HEK293T (cell line): ENCODE data around the gene RAB3B.

Experiments
- CTCF ChIA-PET: fragments of 350-600 bp; formaldehyde crosslinking; extraction: SDS; loops from one replicate; lab custom pipeline; 2021; ENCODE audit warnings: antibody characterized with exemption, inconsistent platforms; lab: Yijun Ruan, JAX
- POLR2A ChIA-PET: fragments of 350-600 bp; formaldehyde crosslinking; extraction: SDS; loops from one replicate; lab custom pipeline; 2020; ENCODE audit warnings: antibody characterized with exemption, inconsistent platforms; lab: Yijun Ruan, JAX
- DNase-seq: peaks from one replicate; pipeline ENCODE4 v3.0.0; 2012; ENCODE audit warnings: mixed read lengths; ENCODE audit errors: extremely low spot score
- ARNT ChIP-seq: fragments of 450-650 bp; IDR thresholded peaks from 2 replicates; pipeline ENCODE4 v1.6.1; 2017; ENCODE audit warnings: mild to moderate bottlenecking
- BHLHE40 ChIP-seq: fragments of 450-650 bp; IDR thresholded peaks from 2 replicates; pipeline ENCODE4 v1.6.1; 2016; ENCODE audit warnings: mild to moderate bottlenecking, moderate library complexity, borderline replicate concordance
- CTBP1 ChIP-seq: fragments of 450-650 bp; IDR thresholded peaks from 2 replicates; pipeline ENCODE4 v1.6.1; 2016; ENCODE audit warnings: borderline replicate concordance
- ELF4 ChIP-seq: fragments of 450-650 bp; IDR thresholded peaks from 2 replicates; pipeline ENCODE4 v1.6.1; 2017; ENCODE audit warnings: antibody characterized with exemption
- FOXA1 ChIP-seq: fragments of 450-650 bp; IDR thresholded peaks from 2 replicates; pipeline ENCODE4 v1.6.1; 2016; ENCODE audit warnings: mild to moderate bottlenecking
- FOXK2 ChIP-seq: fragments of 450-650 bp; IDR thresholded peaks from 2 replicates; pipeline ENCODE4 v1.6.1; 2016; ENCODE audit warnings: mild to moderate bottlenecking
- FOXM1 ChIP-seq: fragments of 450-650 bp; IDR thresholded peaks from 2 replicates; pipeline ENCODE4 v1.6.1; 2017; ENCODE audit warnings: mild to moderate bottlenecking, borderline replicate concordance
- HDGF ChIP-seq: fragments of 450-650 bp; IDR thresholded peaks from 2 replicates; pipeline ENCODE4 v1.6.1; 2017; ENCODE audit warnings: antibody characterized with exemption, borderline replicate concordance
- L3MBTL2 ChIP-seq: fragments of 450-650 bp; conservative IDR thresholded peaks from 2 replicates; pipeline ENCODE4 v1.6.1; 2016; ENCODE audit warnings: mild to moderate bottlenecking
- LEF1 ChIP-seq: fragments of 450-650 bp; IDR thresholded peaks from 2 replicates; pipeline ENCODE4 v1.6.1; 2017; ENCODE audit warnings: mild to moderate bottlenecking, borderline replicate concordance
- NFRKB ChIP-seq: fragments of 450-650 bp; IDR thresholded peaks from 2 replicates; pipeline ENCODE4 v1.6.1; 2016; ENCODE audit warnings: mild to moderate bottlenecking, moderate library complexity
- PKNOX1 ChIP-seq: fragments of 450-650 bp; IDR thresholded peaks from 2 replicates; pipeline ENCODE4 v1.6.1; 2016
- SP1 ChIP-seq: fragments of 450-650 bp; IDR thresholded peaks from 2 replicates; pipeline ENCODE4 v1.6.1; 2017
- SUZ12 ChIP-seq: fragments of 450-650 bp; IDR thresholded peaks from 2 replicates; pipeline ENCODE4 v1.6.1; 2016; ENCODE audit warnings: mild to moderate bottlenecking
- TARDBP ChIP-seq: fragments of 450-650 bp; IDR thresholded peaks from 2 replicates; pipeline ENCODE4 v1.6.1; 2016
- ZNF384 ChIP-seq: fragments of 450-650 bp; IDR thresholded peaks from 2 replicates; pipeline ENCODE4 v1.6.1; 2016

The RAB3B gene

GRCh38 chr1:51924455-51924854 lies 66.0 kb downstream of the RAB3B start:
- DNase-seq = no peak
- TF ChIP-seq ARNT (no peak), CTBP1 (no peak), PKNOX1 (no peak), FOXK2 (no peak), NFRKB (no peak), LEF1 (no peak), HDGF (no peak), TARDBP (no peak), FOXM1 (no peak), SP1 (no peak), ZNF384 (no peak), BHLHE40 (no peak)
- CTCF ChIA-PET = interaction anchor here (0.7 kb wide), 1 partner anchor 28 kb away, joined by 3 read pairs; no protein-coding TSS in a partner anchor
- POLR2A ChIA-PET = no interaction called here

GRCh38 chr1:51922040-51922439 lies 68.5 kb downstream of the RAB3B start:
- CTCF ChIA-PET = interaction anchor here (0.6 kb wide), 2 partner anchors 26 to 61 kb away, joined by 5 to 6 read pairs; no protein-coding TSS in a partner anchor

GRCh38 chr1:51920130-51920529 lies 70.4 kb downstream of the RAB3B start:
- CTCF ChIA-PET = no interaction called here
- TF ChIP-seq ARNT = no peak
- no peak for TF ChIP-seq PKNOX1
- no peak for DNase-seq
- POLR2A ChIA-PET = no interaction called here

More at GRCh38 chr1:51922040-51922439, 68.5 kb downstream of the RAB3B start:
- POLR2A ChIA-PET = no interaction called here
- TF ChIP-seq FOXM1 (no peak), PKNOX1 (no peak), ARNT (no peak)
- DNase-seq = no peak

- DNase-seq = no peak
- ChIA-PET POLR2A (no interaction called here), CTCF (no interaction called here)
- TF ChIP-seq TARDBP = no peak
- no peak for TF ChIP-seq LEF1
- no peak for TF ChIP-seq PKNOX1
- no peak for TF ChIP-seq ZNF384
- TF ChIP-seq HDGF = no peak
- no peak for TF ChIP-seq NFRKB
- TF ChIP-seq SUZ12 = no peak
- no peak for TF ChIP-seq FOXA1
- TF ChIP-seq ELF4 = no peak
- TF ChIP-seq ARNT = no peak
- no peak for TF ChIP-seq BHLHE40
- TF ChIP-seq CTBP1 = no peak
- no peak for TF ChIP-seq FOXK2
- no peak for TF ChIP-seq FOXM1
- no peak for TF ChIP-seq SP1
- TF ChIP-seq L3MBTL2 = no peak
Measured at GRCh38 chr1:51919684-51920083, 70.8 kb downstream of the RAB3B start.

- ChIA-PET CTCF (no interaction called here), POLR2A (no interaction called here)
- TF ChIP-seq FOXM1 (no peak), ELF4 (no peak), SUZ12 (no peak), ARNT (no peak), NFRKB (no peak), BHLHE40 (no peak), LEF1 (no peak), TARDBP (no peak), L3MBTL2 (no peak)
- no peak for DNase-seq
Measured at GRCh38 chr1:51916587-51917405, 73.7 kb downstream of the RAB3B start.

GRCh38 chr1:51915951-51916350 lies 74.5 kb downstream of the RAB3B start:
- no peak for TF ChIP-seq HDGF
- no peak for TF ChIP-seq ZNF384
- TF ChIP-seq CTBP1 = no peak
- TF ChIP-seq FOXM1 = no peak
- TF ChIP-seq L3MBTL2 = no peak
- TF ChIP-seq ARNT = no peak
- TF ChIP-seq ELF4 = no peak
- no peak for TF ChIP-seq PKNOX1
- TF ChIP-seq FOXA1 = no peak
- TF ChIP-seq LEF1 = no peak
- no peak for TF ChIP-seq BHLHE40
- no peak for TF ChIP-seq TARDBP
- no peak for TF ChIP-seq SP1
- no peak for TF ChIP-seq FOXK2
- CTCF ChIA-PET = no interaction called here

More at GRCh38 chr1:51915951-51916350, 74.5 kb downstream of the RAB3B start:
- POLR2A ChIA-PET = no interaction called here
- no peak for DNase-seq
